OCI-LY3 (cell line): ENCODE results near the gene GDAP2.

Experiments
- CTCF ChIP-seq: fragments of 200-600, 300-600 bp; sonication (generic); IDR thresholded peaks from 2 replicates; pipeline ENCODE4 v1.5.1; 2014; ENCODE audit warnings: antibody characterized with exemption, low read length, low read depth
- EZH2phosphoT487 ChIP-seq: fragments of 200-600 bp; shearing (Covaris generic); IDR thresholded peaks from 2 replicates; pipeline ENCODE4 v1.6.1; 2018; ENCODE audit warnings: antibody characterized with exemption, mixed run types, low read depth

DNA sequence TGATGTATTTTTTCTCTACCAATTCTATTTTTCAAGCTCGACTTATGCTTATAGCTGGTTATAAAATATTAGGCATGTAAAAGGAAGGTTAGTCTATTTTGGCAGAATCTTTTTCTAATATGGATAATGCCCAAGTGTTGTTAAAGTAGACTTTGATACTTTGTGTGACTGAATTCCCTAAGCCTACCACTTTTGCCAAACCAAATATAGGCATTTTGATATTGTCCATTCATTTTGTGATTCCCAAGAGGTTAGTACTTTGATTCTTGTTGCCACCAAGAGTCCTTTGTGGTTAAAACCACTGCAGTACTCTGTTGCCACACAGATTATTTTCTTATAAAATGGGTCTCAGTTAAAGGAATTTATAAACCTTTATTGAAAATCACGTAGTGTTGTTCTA is 4.3 kb upstream of the GDAP2 start:
- TF ChIP-seq CTCF (no peak), EZH2phosphoT487 (no peak)
